ENCODE results near the gene STARD10. TPM values are rescaled to one million over a fixed set of nuclear protein-coding genes. Genes with fewer than 3 reads are reported as not detected.
A peak's percentile ranks its signal among the peaks of the same experiment; 100 is the strongest.

The STARD10 gene
- total and polyA plus RNA-seq, 9 of the 15 experiments (the other 6 are each of a cell fraction or from before 2014, with no cell fraction given): 0.15 to 52.9 (median 32.3) TPM

GRCh38 chr11:72752088-72752914 is 41.5 kb downstream of the STARD10 start, which contains the start of gene ARAP1 (continued):
- no peak for TF ChIP-seq UBTF (IDR thresholded peaks at IDR 0.05; ENCODE audit: borderline replicate concordance in 1 of 2, low read depth in 2 of 2, low read length in 2 of 2)
- TF ChIP-seq GTF2B (IDR thresholded peaks at IDR 0.05; ENCODE audit: extremely low read depth, insufficient read length): no peak
- no peak for TF ChIP-seq SRSF9 (IDR thresholded peaks at IDR 0.05; ENCODE audit: borderline replicate concordance, low read depth, low read length)
- TF ChIP-seq FOXA1 (IDR thresholded peaks at IDR 0.05; ENCODE audit: borderline replicate concordance): no peak
- no peak for TF ChIP-seq MXD1 (CRISPR knock-in tag; IDR thresholded peaks at IDR 0.05; ENCODE audit: borderline replicate concordance, poor library complexity, severe bottlenecking)
- TF ChIP-seq BCL6 (CRISPR knock-in tag; IDR thresholded peaks at IDR 0.05): no peak
- no peak for TF ChIP-seq CAMTA2 (CRISPR knock-in tag; conservative IDR thresholded peaks at IDR 0.05)
- TF ChIP-seq ZNF217 (CRISPR knock-in tag; IDR thresholded peaks at IDR 0.05): no peak
- no peak for TF ChIP-seq HEY1 (CRISPR knock-in tag; IDR thresholded peaks at IDR 0.05; ENCODE audit: borderline replicate concordance)
- no peak for TF ChIP-seq CUX1 (CRISPR knock-in tag; IDR thresholded peaks at IDR 0.05)
- TF ChIP-seq PTTG1 (tag; IDR thresholded peaks at IDR 0.05; ENCODE audit: low read depth): no peak
- peak in 1 of 3 experiments; percentile 11 for TF ChIP-seq YY1 (IDR thresholded peaks at IDR 0.05; ENCODE audit: borderline replicate concordance in 1 of 3, control insufficient read depth in 1 of 3, extremely low read depth in 1 of 3, insufficient read depth in 3 of 3, insufficient read length in 1 of 3, insufficient replicate concordance in 2 of 3, low read depth in 1 of 3, low read length in 2 of 3)
- TF ChIP-seq GTF2E2 (tag; IDR thresholded peaks at IDR 0.05): no peak
- 0 out of 4 replicates have a peak, but pooled peaks of 1 of the 2 experiments have one; percentile 2 for TF ChIP-seq RAD21 (CRISPR knock-in tag; conservative IDR thresholded peaks at IDR 0.05 in 1 of 2, IDR thresholded peaks at IDR 0.05 in 1 of 2)
- TF ChIP-seq FOXP1 (CRISPR knock-in tag; IDR thresholded peaks at IDR 0.05): no peak
- TF ChIP-seq ZNF785 (CRISPR knock-in tag; IDR thresholded peaks at IDR 0.05): no peak
- TF ChIP-seq ZNF12 (CRISPR knock-in tag; IDR thresholded peaks at IDR 0.05): no peak

All from K562 (cell line).